HS-5 (cell line): Measurements from ENCODE around the gene GCKR.

Source experiments
- DNase-seq: peaks from one replicate; pipeline ENCODE4 v3.0.0-alpha.2; 2012; ENCODE audit warnings: low read depth

The GCKR gene, protein sequence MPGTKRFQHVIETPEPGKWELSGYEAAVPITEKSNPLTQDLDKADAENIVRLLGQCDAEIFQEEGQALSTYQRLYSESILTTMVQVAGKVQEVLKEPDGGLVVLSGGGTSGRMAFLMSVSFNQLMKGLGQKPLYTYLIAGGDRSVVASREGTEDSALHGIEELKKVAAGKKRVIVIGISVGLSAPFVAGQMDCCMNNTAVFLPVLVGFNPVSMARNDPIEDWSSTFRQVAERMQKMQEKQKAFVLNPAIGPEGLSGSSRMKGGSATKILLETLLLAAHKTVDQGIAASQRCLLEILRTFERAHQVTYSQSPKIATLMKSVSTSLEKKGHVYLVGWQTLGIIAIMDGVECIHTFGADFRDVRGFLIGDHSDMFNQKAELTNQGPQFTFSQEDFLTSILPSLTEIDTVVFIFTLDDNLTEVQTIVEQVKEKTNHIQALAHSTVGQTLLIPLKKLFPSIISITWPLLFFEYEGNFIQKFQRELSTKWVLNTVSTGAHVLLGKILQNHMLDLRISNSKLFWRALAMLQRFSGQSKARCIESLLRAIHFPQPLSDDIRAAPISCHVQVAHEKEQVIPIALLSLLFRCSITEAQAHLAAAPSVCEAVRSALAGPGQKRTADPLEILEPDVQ

DNA sequence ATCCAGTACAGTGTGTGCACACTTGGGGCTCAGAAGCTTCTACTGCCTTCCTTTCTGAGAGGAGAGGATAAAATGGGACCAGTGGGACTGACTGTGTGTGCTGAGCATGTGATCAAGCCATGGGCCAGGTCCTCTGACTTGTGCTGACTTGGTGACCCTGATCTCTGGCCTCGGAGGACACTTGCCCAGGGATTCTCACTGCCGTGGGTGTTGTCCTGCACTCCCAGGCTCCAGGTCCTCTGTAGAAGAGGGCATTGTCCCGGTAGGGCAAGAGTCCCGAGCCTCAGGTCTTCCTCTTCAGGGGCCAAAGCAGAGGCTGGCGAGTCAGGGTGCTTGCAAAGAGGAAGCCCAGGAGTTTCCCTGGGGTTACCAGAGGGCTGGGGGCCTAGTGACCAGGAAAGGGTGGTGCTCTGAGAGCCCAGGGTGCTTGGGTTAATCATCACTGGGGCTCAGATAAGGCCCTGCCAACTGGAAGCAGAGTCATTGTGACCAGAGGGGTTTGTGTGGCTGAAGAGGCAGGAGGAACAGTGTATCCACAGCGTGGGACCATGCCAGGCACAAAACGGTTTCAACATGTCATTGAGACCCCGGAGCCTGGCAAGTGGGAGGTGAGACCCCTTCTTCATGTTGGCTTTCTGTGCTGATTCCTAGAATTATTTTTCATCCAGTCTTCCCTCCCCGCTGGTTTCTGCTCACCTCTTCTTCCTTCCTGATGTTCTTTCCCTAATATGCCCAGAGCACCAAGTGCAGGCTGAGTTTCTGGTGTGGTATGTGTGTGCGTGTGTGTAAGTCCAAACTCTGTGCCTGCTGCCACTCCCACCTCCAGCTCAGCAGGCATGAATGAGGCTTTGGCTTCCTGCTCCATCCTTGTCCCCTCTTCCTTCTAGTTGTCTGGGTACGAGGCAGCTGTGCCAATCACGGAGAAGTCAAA lies at the start of gene GCKR:
GCKR (plus strand) TSS at position 483 of the 931 bp plus-strand sequence; CDS start at position 549, 66 bp downstream.
- DNase-seq = no peak

DNA sequence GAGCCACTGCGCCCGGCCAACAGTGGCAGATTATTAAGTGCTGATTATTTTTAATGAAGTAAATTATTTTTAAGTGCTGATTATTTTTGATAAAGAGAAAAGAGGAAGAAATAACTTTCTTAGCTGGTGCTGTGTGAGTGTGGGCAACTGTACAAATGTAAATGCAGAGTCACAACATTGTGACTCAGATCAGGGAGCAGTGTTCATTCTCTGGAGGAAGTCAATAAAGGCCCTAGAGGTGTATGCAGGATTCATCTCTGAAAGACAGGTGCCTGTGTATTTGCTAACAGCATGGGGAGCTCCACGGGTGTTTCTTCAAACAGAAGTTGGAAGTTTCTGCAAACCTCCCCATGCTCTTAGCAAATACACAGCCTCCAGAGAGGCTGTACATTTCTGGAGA lies 48.3 kb upstream of the GCKR start:
- DNase-seq = no peak

DNA sequence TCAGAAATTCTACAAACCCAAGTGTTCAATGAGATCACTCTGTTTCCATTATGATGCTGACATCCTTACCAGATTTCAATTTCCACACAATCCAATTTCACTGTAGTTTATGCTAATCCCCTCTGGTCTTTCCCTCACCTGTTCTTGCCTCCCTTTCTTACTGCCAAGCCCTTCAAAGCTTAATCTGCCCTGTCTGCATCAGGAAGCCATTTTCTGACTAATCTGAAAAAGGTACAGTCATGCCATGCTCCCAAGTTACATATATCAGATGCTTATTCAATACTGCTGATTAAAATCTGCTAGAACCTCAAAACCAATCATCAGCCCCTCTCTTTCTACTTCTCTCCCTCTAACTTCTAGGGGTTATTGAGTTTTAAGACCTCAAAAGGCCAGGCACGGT lies 45.5 kb upstream of the GCKR start:
- DNase-seq = no peak

DNA sequence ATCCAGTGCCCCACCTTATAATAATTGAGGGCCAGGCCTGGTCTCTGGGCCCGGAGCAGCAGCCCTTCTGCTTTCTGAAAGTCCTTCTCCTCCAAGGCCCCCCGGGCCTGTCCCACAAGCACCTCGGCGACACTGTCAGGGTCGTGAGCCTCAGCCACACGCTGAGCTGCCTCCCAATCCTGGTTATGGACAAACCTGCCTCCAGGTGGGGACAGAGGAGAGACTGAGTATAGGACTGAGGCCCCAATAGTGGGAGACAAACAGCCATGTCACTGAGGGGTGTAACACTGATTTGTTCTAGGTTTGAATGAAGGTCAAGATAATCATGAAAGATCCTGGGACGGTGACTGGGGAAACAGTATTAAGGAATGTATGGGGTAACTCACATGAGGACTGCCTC lies 42.7 kb upstream of the GCKR start:
- DNase-seq = no peak

DNA sequence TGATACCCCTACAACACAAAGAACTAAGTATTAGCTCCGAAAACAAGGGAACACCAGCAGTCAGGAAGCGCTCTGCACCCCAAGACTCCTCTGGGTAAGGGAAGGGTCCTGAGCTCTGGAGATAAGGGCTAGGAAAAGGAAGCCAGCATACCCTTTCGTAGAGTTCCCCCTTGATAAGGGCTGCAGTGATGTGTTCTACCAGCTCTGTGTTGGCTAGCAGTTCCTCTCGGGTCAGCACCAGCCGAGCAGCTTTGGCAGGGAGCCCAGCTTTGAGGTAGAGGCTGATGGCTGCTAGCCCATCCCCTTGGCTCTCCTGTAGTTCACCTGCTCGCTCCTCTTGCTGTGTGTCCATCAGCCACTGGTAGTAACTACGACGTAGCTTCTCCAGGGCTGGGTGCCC lies 35.5 kb upstream of the GCKR start:
- no peak for DNase-seq

DNA sequence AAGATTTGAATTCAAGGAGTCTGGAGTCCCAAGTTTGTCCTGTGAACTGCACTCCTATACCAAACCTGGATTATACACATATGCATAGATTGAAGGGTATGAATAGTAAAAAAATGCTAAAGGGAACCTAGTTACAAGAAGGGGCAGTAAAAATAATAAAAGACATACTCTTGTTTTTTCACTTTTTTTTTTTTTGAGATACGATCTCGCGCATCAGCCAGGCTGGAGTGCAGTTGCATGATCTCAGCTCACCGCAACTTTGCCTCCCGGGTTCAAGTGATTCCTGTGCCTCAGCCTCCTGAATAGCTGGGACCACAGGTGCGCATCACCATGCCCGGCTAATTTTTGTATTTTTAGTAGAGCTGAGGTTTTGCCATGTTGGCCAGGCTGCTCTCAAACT lies 32.2 kb upstream of the GCKR start:
- no peak for DNase-seq

DNA sequence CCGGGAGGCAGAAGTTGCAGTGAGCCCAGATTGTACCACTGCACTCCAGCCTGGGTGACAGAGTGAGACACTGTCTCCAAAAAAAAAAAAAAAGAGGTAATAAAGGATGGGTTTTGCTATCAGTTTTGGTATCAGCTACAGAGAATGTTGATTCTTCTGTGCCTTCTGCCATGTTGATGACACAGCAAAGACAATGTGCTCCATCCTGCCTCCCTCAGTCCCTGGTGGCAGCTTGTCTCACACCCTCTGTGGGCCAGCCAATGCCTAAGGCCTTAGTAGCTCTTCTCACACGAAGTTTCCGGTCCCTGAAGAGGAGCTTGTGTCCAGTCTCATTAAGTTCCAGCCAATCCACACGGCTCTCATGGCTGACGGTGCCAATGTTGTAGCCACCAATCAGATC lies 24.7 kb upstream of the GCKR start:
- DNase-seq = no peak

DNA sequence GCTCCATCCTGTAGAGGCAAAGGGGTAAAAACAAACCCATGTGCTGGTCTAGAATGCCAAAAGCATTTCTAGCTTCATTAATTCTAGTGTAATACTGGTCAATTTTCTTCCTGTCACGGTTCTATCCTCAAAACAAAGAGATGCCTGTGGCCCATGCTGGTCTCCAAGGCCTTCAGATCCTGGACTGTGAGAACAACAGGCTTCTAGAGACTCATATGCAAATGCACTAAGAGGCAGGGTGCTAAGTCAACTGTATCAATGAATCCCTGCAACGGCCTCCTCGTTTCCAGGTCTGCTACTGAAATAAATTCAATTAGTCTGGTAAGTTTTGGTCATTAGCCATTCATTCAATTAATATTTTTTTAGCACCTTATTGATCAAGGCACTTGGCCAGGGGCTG lies 11.1 kb upstream of the GCKR start:
- DNase-seq = no peak

DNA sequence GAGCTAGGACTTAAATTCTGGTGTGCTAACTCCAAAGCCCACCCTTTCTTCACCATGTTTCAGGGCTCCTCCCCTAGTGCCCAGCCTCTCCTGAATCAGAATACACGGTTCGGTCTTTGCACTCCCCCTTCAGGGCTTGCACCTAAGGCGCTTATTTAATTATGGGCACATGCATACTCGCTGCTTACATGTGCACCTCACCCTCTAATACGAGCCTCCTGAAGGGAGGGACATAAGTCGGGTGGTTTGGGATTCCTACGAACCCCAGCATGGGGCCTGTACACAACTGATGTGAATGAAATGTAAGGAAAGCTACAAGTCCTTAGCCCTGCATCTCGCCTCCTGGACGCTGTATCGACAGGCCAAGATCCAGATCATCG lies 7.5 kb upstream of the GCKR start:
- DNase-seq = no peak

DNA sequence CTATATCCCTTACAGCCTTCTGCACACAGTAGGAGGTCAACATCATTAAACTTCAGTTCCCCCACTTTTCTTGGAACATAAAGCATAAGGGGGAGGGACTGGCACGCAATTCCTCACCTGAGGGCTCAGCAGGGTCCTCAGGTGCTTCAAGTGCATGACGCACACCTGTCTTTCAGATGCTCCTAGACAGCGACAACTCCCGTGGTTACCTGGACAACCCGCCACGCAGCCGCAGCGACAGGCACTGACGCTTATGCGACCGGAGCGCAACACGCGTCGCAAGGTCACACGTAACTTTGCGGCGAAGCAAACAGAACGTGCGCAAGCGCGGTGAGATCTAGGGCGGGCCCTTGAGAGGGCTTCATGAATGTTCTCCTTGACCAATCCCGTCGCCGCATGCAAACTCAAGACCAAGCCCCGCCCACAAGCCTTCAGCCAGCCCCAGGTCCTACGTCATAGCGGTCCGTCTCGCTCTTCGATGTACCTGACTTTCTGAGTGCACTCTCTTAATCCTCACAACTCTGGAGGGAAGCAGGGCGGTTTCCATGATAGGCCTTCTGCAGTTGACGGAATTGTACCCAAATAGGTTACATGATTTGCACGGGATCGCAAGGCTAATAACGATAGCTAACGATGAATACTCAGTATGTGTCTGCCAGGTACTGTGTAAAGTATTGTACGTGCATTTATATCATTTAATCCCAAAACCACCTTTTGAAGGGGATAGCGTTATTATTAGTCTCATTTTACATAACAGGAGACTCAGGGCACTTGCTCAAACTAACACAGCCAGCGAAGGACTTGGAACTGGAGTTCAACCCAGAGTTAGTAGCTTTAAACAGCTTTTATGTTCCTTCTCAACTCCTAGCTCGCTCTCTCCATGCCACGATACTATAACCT lies 6.9 kb upstream of the GCKR start, which contains the start of gene IFT172:
IFT172 (minus strand) TSS at position 246 of the 900 bp plus-strand sequence; CDS start at position 156, 90 bp downstream.
- peak; percentile 95 for DNase-seq

DNA sequence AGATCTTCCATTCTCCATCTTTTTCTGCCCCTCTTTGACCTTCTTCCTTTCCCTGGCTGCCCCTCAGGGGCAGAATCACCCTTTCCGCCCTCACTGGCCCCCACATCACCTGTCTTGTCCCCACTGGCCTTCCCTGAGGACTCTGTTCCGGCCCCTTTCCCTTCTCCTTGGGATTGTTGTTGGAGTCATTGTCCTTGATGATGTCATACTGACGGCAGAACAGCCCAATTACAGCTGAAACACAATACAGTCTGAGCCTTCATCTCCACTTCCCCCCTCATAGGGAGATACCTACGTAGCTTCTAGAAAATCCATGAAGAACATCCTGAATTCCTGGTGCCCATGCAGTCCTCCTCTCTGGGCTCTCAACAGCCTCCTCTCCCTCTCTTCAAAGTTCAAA lies 4.1 kb upstream of the GCKR start:
- no peak for DNase-seq

DNA sequence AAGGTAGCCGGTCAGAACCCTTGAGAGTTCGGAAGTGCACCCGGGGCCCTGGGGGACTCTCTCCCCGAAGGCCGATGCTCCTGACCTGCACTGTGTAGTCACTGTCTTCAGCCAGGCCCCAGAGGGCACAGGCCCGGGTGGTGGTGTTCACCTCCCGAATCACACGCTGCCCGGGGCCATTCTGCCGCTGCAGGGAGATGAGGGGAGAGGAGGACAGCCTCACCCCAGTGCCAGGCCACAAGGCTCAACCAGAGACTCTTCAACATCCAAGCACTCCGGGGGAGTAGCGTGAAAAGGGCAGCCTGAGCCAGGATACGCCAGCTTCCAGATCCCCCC lies 2.7 kb upstream of the GCKR start:
- DNase-seq = no peak

DNA sequence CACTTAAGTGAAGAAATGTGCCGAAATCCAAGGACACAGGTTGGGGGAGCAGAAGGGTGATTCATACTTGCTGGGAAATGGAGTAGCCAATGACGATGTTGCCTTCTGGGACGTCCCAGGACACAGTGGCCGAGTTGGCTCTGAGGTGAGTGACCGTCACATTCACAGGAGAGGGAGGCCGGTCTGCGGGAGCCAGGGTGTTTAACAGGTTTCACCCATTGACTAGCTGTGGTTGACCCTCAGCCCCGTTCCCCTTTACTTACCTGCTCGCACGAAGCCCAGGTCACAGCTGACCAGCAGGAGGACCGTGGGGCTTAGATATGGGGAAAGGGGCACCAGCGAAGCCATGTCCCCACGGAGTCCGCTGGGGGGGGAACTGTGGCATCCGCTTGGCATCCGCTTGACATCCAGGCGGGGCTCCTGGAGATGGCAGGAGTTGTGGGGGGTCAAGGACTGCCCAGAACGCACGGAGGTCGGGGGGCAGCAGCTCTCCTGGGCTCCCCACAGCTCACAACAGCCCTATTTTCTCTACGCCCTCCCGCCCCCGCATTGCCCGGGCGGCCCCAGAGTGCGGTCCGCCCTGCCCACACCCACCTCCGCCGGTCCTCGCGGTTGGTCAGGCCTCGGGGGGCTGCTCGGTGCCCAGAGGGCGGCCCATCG lies 2.2 kb upstream of the GCKR start:
- no peak for DNase-seq

DNA sequence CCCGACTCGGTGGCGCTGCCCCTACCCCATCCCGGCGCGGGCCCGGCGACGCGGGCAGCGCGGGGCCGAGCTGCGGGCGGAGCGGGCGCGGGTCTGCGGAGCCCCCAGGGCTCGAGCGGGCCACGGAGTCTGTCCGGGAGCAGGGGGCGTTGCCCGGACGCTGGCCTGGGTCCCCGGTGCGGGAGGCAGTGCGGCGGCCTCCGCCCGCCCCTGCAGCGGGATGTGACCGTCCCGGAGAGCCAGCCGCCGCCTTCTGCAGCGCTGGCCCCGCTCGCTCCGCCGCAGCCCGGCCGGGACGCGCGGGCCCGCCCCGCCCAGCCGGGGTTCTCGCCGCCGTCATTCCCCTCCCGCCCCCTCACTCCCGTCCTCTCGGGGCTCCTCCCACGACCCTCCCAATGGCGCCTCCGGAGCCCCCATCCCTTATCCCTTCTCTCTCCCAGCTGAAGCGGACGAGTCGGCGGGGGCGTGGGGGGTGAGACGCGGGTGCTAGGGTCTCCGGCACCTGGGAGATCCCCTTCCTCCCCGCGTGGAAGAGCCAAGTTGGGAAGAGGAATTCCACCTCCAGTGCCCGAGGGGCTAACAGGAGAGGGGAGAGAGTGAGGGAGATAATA lies 1.6 kb upstream of the GCKR start, which contains the start of gene FNDC4:
FNDC4 (minus strand) TSS at position 257 of the 611 bp plus-strand sequence. CDS start 521 bp downstream, outside the sequence.
- DNase-seq = no peak

DNA sequence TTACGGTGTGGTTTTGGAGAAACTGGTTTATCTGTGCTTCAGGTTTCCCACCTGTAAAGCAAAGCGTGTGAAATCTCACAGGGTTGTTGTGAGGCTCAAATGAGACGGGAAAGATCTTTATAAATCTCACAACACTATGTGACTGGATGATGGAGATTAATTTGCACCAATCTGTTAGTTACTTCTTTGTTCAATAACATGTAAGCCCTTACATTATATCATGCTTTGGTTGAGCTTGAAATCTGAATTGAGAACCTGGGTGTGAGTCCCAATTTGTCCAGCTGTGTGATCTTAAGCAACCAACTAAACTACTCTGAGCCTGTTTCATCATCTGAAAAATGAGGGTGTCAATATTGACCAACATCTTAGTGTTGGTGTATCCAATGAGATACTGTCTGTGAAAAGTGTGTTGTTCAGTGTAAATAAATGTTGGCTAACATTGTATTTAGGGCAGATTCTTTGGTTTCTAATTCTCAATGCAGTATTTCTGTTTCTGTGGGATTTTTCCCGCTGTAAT lies 741 bp upstream of the GCKR start:
- DNase-seq = no peak

DNA sequence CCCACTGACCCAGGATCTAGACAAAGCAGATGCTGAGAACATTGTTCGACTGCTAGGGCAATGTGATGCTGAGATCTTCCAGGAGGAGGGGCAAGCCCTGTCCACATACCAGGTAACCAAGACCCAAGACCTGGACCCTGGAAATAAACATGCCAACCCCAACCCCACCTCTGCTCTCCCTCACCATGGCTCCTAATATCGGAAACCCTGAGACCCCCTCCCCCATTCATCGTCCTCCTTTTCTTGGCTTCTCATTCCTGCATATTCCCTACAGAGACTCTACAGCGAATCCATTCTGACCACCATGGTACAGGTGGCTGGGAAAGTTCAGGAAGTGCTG lies 619 bp downstream of the GCKR start:
- DNase-seq = no peak

DNA sequence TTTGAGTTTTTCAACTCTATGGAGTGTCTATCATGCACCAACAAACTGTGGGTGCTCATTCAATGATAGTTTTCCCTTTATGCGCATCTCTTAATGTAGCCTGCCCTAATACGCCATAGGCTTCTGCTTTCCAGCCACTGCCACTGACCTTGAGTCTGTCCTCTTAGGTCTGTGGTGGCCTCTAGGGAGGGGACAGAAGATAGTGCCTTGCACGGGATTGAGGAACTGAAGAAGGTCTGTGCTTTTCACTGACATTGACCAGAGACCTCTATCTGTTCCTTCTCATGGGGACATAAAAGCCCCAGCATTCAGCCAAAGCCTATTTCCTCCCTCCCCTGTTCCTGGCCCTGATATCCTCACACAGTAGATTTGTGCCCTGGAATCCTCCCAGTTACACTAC lies 2.3 kb downstream of the GCKR start:
- DNase-seq = no peak

DNA sequence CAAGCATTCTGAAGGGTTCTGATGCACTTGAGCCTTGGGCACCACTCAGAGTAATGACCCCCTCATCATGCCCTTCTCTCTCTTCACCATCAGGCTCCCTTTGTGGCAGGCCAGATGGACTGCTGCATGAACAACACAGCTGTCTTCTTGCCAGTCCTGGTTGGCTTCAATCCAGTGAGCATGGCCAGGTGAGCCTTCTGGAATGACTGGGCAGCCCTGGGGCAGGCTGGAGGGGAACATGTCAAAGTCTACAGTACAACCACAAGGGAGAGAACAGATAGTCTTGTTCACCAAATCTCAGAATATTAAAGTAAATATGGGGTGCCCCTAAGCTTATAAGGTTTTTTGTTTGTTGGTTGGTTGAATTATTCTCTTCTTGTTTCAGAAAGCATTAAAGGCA lies 4.4 kb downstream of the GCKR start:
- DNase-seq = no peak

DNA sequence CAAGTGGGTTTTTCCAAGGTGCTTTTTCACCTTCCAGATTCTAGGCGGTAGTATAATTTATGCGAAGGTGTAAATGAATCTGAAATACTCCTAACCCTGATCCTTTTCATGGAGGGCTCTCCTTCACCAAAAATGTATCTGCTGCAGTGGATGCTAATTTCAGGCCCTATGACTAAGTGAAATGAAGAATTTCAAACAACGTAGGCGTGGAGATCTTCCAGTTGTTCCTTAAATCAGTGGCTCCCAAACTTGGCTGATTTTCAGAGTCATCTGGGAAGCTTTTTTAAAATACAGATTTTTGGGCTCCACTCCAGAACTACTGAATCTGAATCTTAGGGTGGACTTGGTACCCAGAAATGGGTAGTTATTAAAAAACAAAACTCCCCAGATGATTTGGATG lies 5.5 kb downstream of the GCKR start:
- DNase-seq = no peak

DNA sequence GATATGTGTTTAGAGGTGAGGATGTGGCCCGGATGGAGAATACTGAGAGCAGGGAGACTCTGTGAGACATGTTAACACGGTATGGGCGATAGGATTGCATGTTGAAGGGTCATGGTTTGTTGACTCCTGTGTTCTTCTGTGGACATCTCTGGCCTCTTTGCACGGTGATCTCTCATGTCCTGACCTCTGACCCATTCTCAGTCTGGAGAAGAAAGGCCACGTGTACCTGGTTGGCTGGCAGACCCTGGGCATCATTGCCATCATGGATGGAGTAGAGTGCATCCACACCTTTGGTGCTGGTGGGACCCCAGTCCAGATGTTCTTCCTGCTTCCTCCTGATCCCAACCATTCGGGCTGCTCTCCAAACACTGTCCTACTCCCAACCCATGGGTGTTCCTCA lies 9.9 kb downstream of the GCKR start:
- no peak for DNase-seq

DNA sequence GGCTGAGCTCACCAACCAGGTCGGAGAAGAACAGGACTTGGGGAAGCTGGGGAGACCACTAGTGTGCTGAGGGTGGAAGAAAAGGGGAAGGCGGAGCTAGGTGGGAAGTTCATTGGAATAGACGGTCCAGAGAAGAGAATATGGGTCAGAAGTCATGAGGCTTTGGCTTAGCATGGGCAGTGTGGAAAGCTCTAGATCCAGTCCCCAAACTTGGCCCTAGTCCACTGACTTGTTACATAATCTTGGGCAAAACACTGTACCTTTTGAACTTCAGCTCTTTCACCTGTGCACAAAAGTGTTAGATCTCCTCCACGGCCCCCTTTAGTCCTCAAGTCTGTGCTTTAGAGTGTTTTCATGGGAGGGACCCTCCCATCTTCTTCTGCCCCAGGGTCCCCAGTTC lies 10.7 kb downstream of the GCKR start:
- DNase-seq = no peak
